ENCODE measurements around the gene DRAP1. TPM values are rescaled to one million over a fixed set of nuclear protein-coding genes. Genes with fewer than 3 reads are reported as not detected.

DRAP1 gene
- total RNA-seq, 1 experiment from 2014 or later, result 66.2 TPM

GRCh38 chr11:65918211-65919140 is 750 bp upstream of the DRAP1 start, which contains the start of gene C11orf68:
Gene C11orf68, minus strand, starts transcription at chr11:65919062. Its CDS starts 31 bp downstream, at chr11:65919031.
- H3K9me2 ChIP-seq (replicated peaks; ENCODE audit: insufficient read depth, low read length), result no peaks in the 10 kb centered on the region
- peaks cover 9% of the 10 kb centered on the region; the same call in 1 of the 2 replicates for H3K79me2 ChIP-seq (ENCODE audit: low read length)
- H2AFZ ChIP-seq (ENCODE audit: low read length), result peak within 1 kb of the TSS; percentile 90
- peak within 1 kb of the TSS; percentile 99 for H3K4me3 ChIP-seq (ENCODE audit: low read length)
- no peaks in the 10 kb centered on the region for H3K36me3 ChIP-seq (ENCODE audit: insufficient read depth, low read length)
- H3K4me1 ChIP-seq (ENCODE audit: low read length), result peaks cover 20% of the 10 kb centered on the region
- H4K20me1 ChIP-seq (ENCODE audit: insufficient read depth, low read depth, low read length), result no peaks in the 10 kb centered on the region
- peak within 1 kb of the TSS; percentile 84 for H3K4me2 ChIP-seq (ENCODE audit: low read depth, low read length, poor library complexity, severe bottlenecking)
- DNase-seq, result peak; percentile 70
- no peaks in the 10 kb centered on the region for H3K9me3 ChIP-seq (ENCODE audit: low read length)
- no peaks in the 10 kb centered on the region for H3K27me3 ChIP-seq (ENCODE audit: low read length)
- peak within 1 kb of the TSS; percentile 92 for H3K9ac ChIP-seq (ENCODE audit: low read length)
- H3K27ac ChIP-seq (ENCODE audit: low read length), result 0 out of 2 replicates have a peak within 1 kb of the TSS, but pooled peaks have one; percentile 42

DNA sequence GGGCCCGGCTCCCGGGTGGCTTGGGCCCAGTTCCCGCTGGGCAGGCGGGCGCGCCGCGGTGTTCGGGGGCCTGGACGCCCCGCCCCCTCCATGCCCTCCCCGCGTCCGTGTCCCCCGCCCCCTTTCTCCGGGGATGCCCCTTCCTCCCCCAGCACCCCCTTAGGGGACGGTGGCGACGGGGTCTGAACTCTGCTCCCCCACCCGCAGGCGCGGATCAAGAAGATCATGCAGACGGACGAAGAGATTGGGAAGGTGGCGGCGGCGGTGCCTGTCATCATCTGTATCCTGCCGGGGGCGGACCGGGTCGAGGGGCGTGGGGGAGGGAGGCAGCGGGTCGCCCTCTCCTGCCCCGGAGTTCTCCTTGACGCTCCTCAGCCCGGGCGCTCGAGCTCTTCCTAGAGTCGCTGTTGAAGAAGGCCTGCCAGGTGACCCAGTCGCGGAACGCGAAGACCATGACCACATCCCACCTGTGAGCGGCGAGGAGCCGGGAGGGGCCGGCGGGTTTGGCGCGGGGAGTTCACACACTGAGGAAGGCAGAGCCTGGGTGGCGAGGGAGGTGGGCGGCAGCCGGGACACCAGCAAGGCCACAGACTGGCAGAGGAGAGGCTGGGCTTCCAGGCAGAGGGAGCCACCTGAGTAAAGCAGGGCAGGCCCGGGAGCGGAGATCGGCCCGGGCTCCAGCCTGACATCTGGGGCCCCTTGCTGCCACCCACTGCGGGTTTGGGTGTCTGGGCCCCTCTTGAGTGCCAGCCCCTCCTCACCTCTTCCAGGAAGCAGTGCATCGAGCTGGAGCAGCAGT is 546 bp downstream of the DRAP1 start:
- Histone ChIP-seq H3K4me2 (ENCODE audit: low read depth, low read length, poor library complexity, severe bottlenecking) (peak overlapping the region; percentile 73), H3K4me1 (ENCODE audit: low read length) (peaks cover 20% of the 10 kb centered on the region), H3K9me3 (ENCODE audit: low read length) (no peaks in the 10 kb centered on the region), H3K27me3 (ENCODE audit: low read length) (no peaks in the 10 kb centered on the region), H3K9ac (ENCODE audit: low read length) (peak overlapping the region; percentile 75), H3K4me3 (ENCODE audit: low read length) (peak overlapping the region; percentile 68), H4K20me1 (ENCODE audit: insufficient read depth, low read depth, low read length) (no peaks in the 10 kb centered on the region), H2AFZ (ENCODE audit: low read length) (peak overlapping the region; percentile 68; the same call in 1 of the 2 replicates), H3K36me3 (ENCODE audit: insufficient read depth, low read length) (no peaks in the 10 kb centered on the region), H3K9me2 (replicated peaks; ENCODE audit: insufficient read depth, low read length) (no peaks in the 10 kb centered on the region), H3K27ac (ENCODE audit: low read length) (no peak overlapping the region), H3K79me2 (ENCODE audit: low read length) (peaks cover 9% of the 10 kb centered on the region; the same call in 1 of the 2 replicates)
- DNase-seq, result peak; percentile 79

- no peak for DNase-seq
- Histone ChIP-seq H3K27me3 (ENCODE audit: low read length) (no peaks in the 10 kb centered on the region), H3K79me2 (ENCODE audit: low read length) (peaks cover 9% of the 10 kb centered on the region; the same call in 1 of the 2 replicates), H3K9me2 (replicated peaks; ENCODE audit: insufficient read depth, low read length) (no peaks in the 10 kb centered on the region), H3K4me3 (ENCODE audit: low read length) (peak overlapping the region; percentile 68), H3K4me2 (ENCODE audit: low read depth, low read length, poor library complexity, severe bottlenecking) (peak overlapping the region; percentile 73), H3K27ac (ENCODE audit: low read length) (no peak overlapping the region), H3K9me3 (ENCODE audit: low read length) (no peaks in the 10 kb centered on the region), H4K20me1 (ENCODE audit: insufficient read depth, low read depth, low read length) (no peaks in the 10 kb centered on the region), H3K4me1 (ENCODE audit: low read length) (peaks cover 20% of the 10 kb centered on the region), H2AFZ (ENCODE audit: low read length) (no peak overlapping the region), H3K9ac (ENCODE audit: low read length) (peak overlapping the region; percentile 75), H3K36me3 (ENCODE audit: insufficient read depth, low read length) (no peaks in the 10 kb centered on the region)
Measured at GRCh38 chr11:65920372-65920802, 1.2 kb downstream of the DRAP1 start.

GRCh38 chr11:65921033-65921555 is 1.9 kb downstream of the DRAP1 start:
- Histone ChIP-seq H3K9me3 (ENCODE audit: low read length) (no peaks in the 10 kb centered on the region), H3K79me2 (ENCODE audit: low read length) (peaks cover 9% of the 10 kb centered on the region; the same call in 1 of the 2 replicates), H3K4me1 (ENCODE audit: low read length) (peaks cover 20% of the 10 kb centered on the region), H3K4me2 (ENCODE audit: low read depth, low read length, poor library complexity, severe bottlenecking) (peak overlapping the region; percentile 73), H4K20me1 (ENCODE audit: insufficient read depth, low read depth, low read length) (no peaks in the 10 kb centered on the region), H3K27me3 (ENCODE audit: low read length) (no peaks in the 10 kb centered on the region), H3K9ac (ENCODE audit: low read length) (no peak overlapping the region), H3K36me3 (ENCODE audit: insufficient read depth, low read length) (no peaks in the 10 kb centered on the region), H3K9me2 (replicated peaks; ENCODE audit: insufficient read depth, low read length) (no peaks in the 10 kb centered on the region), H3K4me3 (ENCODE audit: low read length) (no peak overlapping the region), H3K27ac (ENCODE audit: low read length) (no peak overlapping the region), H2AFZ (ENCODE audit: low read length) (no peak overlapping the region)
- no peak for DNase-seq

DNA sequence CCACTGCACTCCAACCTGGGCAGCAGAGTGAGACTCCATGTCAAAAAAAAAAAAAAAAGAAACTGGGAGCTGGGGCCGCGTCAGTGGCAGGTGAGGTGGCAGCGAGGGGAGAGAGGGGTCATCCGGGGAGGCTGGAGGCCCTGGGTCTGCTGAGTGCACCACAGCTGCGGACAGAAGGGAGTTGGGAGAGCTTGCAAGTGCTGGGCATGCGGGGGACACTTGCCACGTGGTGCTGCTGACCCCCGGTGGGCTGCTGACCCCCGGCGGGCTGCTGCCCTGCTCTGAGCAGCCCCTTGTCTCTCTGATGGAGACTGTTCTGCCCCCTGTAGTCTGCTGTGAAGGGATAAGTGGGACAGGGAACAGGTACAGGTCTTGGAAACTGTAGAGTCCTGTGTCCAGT is 2.6 kb downstream of the DRAP1 start:
- Histone ChIP-seq H3K27me3 (ENCODE audit: low read length) (no peaks in the 10 kb centered on the region), H3K79me2 (ENCODE audit: low read length) (peaks cover 9% of the 10 kb centered on the region; the same call in 1 of the 2 replicates), H4K20me1 (ENCODE audit: insufficient read depth, low read depth, low read length) (no peaks in the 10 kb centered on the region), H3K36me3 (ENCODE audit: insufficient read depth, low read length) (no peaks in the 10 kb centered on the region), H3K27ac (ENCODE audit: low read length) (no peak overlapping the region), H3K9ac (ENCODE audit: low read length) (no peak overlapping the region), H3K4me3 (ENCODE audit: low read length) (no peak overlapping the region), H3K4me2 (ENCODE audit: low read depth, low read length, poor library complexity, severe bottlenecking) (no peak overlapping the region), H3K9me3 (ENCODE audit: low read length) (no peaks in the 10 kb centered on the region), H3K4me1 (ENCODE audit: low read length) (peaks cover 20% of the 10 kb centered on the region), H2AFZ (ENCODE audit: low read length) (no peak overlapping the region), H3K9me2 (replicated peaks; ENCODE audit: insufficient read depth, low read length) (no peaks in the 10 kb centered on the region)
- no peak for DNase-seq

GRCh38 chr11:65922565-65922964 is 3.3 kb downstream of the DRAP1 start:
- Histone ChIP-seq H3K9ac (ENCODE audit: low read length) (no peak overlapping the region), H3K27ac (ENCODE audit: low read length) (no peak overlapping the region), H3K4me3 (ENCODE audit: low read length) (no peak overlapping the region), H3K36me3 (ENCODE audit: insufficient read depth, low read length) (no peaks in the 10 kb centered on the region), H4K20me1 (ENCODE audit: insufficient read depth, low read depth, low read length) (no peaks in the 10 kb centered on the region), H3K4me2 (ENCODE audit: low read depth, low read length, poor library complexity, severe bottlenecking) (no peak overlapping the region), H2AFZ (ENCODE audit: low read length) (no peak overlapping the region), H3K4me1 (ENCODE audit: low read length) (peaks cover 18% of the 10 kb centered on the region), H3K27me3 (ENCODE audit: low read length) (no peaks in the 10 kb centered on the region), H3K9me2 (replicated peaks; ENCODE audit: insufficient read depth, low read length) (no peaks in the 10 kb centered on the region), H3K79me2 (ENCODE audit: low read length) (peaks cover 9% of the 10 kb centered on the region; the same call in 1 of the 2 replicates), H3K9me3 (ENCODE audit: low read length) (no peaks in the 10 kb centered on the region)
- DNase-seq, result no peak

GRCh38 chr11:65925397-65925796 is 6.2 kb downstream of the DRAP1 start:
- peaks cover 10% of the 10 kb centered on the region for H3K4me1 ChIP-seq (ENCODE audit: low read length)
- no peak overlapping the region for H3K9ac ChIP-seq (ENCODE audit: low read length)
- no peaks in the 10 kb centered on the region for H3K79me2 ChIP-seq (ENCODE audit: low read length)
- DNase-seq, result no peak
- no peaks in the 10 kb centered on the region for H3K9me3 ChIP-seq (ENCODE audit: low read length)
- H3K27me3 ChIP-seq (ENCODE audit: low read length), result no peaks in the 10 kb centered on the region
- no peak overlapping the region for H3K4me3 ChIP-seq (ENCODE audit: low read length)
- H2AFZ ChIP-seq (ENCODE audit: low read length), result no peak overlapping the region
- H3K9me2 ChIP-seq (replicated peaks; ENCODE audit: insufficient read depth, low read length), result no peaks in the 10 kb centered on the region
- H3K27ac ChIP-seq (ENCODE audit: low read length), result no peak overlapping the region
- no peaks in the 10 kb centered on the region for H4K20me1 ChIP-seq (ENCODE audit: insufficient read depth, low read depth, low read length)
- no peaks in the 10 kb centered on the region for H3K36me3 ChIP-seq (ENCODE audit: insufficient read depth, low read length)
- no peak overlapping the region for H3K4me2 ChIP-seq (ENCODE audit: low read depth, low read length, poor library complexity, severe bottlenecking)
